Stomach (tissue), 4 donors: ENCODE data around the gene UBE2O.

ENCODE experiments used
- EP300 ChIP-seq: sonication (generic); formaldehyde crosslinking; IDR thresholded peaks from one replicate; pipeline ENCODE4 v1.6.1; 2017; ENCODE audit warnings: antibody characterized with exemption
- POLR2AphosphoS5 ChIP-seq, 3 donors: sonication (generic); formaldehyde crosslinking; IDR thresholded peaks; one replicate each; pipeline ENCODE4 v1.6.1; 2016; ENCODE audit warnings: antibody characterized with exemption in 3 of 3
- TF ChIP-seq, protein P1 (sequence below), 7 experiments: fragments of 450-650 bp in 4 of 7; fragments of 200-600 bp in 3 of 7; sonication (generic) in 3 of 7; IDR thresholded peaks; one replicate each; pipeline ENCODE4 v1.5.1; 2016 to 2019; ENCODE audit warnings: antibody characterized with exemption in 7 of 7, control low read depth in 2 of 7, mild to moderate bottlenecking in 1 of 7

DNA sequence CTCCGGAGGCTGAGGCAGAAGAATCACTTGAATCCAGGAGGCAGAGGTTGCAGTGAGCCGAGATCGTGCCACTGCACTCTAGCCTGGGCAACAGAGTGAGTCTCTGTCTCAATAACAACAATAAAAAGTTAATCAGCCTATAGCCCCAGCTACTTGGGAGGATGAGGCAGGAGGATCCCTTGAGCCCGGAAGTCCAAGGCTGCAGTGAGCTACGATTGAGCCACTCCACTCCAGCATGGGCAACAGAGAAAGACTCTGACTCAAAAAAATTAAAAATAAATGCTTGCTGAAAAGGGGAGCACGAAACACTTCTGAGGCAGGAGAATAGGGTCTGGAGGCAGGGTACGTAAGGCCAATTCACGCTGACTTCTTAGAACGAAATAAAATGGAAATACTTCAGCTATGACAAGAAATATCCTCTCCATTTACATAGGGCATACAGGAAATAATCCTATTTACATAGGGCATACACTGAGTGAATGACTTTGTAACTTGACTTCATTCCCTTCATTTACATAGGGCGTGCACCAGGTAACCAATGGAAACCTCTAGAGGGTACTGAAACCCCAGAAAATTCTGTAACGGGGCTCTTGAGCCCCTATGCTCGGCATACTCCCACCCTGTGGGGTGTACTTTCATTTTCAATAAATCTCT lies 96.0 kb downstream of the UBE2O start:
- TF ChIP-seq, protein P1, sequence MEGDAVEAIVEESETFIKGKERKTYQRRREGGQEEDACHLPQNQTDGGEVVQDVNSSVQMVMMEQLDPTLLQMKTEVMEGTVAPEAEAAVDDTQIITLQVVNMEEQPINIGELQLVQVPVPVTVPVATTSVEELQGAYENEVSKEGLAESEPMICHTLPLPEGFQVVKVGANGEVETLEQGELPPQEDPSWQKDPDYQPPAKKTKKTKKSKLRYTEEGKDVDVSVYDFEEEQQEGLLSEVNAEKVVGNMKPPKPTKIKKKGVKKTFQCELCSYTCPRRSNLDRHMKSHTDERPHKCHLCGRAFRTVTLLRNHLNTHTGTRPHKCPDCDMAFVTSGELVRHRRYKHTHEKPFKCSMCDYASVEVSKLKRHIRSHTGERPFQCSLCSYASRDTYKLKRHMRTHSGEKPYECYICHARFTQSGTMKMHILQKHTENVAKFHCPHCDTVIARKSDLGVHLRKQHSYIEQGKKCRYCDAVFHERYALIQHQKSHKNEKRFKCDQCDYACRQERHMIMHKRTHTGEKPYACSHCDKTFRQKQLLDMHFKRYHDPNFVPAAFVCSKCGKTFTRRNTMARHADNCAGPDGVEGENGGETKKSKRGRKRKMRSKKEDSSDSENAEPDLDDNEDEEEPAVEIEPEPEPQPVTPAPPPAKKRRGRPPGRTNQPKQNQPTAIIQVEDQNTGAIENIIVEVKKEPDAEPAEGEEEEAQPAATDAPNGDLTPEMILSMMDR (IDR thresholded peaks at IDR 0.05): no peak
- no peak for TF ChIP-seq POLR2AphosphoS5 (IDR thresholded peaks at IDR 0.05)
- TF ChIP-seq EP300: no peak
